ENCODE measurements around the gene NGF.

DNA sequence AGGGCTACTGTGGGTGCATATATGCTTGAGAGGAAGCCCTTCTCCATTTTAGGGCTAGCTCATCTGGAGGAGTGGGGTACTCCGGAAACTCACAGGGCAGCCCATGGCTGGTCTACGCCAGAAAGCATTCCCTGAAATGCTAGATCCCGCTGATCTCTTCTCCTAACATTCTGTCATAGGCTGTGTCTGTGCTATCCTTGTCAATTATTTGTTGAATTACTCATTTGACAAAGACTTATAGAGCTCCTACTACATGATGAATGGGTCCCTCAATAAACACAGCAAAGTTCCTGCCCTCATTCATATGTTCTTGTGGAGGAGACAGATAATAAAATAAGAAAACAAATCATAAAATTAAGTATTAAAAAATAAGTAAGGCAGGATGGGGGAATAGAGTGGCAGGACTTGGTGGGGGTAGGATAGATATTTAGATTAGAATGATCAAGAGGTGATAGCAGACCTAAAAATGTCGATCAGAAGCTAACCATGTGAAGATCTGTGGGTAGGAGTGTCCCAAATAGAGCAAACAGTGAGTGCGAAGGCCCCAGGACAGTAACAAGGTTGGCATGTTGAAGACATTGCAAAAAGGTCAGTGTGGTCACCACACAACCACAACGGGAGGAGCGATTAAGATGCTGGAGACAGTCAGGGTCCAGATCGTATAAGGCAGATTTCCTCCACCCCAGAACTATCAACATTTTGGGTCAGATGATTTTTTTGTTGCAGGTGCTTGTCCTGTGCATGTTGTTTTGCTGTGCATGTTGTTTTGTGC lies 13.2 kb downstream of the NGF start:
- TF ChIP-seq, protein P1, sequence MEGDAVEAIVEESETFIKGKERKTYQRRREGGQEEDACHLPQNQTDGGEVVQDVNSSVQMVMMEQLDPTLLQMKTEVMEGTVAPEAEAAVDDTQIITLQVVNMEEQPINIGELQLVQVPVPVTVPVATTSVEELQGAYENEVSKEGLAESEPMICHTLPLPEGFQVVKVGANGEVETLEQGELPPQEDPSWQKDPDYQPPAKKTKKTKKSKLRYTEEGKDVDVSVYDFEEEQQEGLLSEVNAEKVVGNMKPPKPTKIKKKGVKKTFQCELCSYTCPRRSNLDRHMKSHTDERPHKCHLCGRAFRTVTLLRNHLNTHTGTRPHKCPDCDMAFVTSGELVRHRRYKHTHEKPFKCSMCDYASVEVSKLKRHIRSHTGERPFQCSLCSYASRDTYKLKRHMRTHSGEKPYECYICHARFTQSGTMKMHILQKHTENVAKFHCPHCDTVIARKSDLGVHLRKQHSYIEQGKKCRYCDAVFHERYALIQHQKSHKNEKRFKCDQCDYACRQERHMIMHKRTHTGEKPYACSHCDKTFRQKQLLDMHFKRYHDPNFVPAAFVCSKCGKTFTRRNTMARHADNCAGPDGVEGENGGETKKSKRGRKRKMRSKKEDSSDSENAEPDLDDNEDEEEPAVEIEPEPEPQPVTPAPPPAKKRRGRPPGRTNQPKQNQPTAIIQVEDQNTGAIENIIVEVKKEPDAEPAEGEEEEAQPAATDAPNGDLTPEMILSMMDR (IDR thresholded peaks at IDR 0.05): no peak
- TF ChIP-seq POLR2AphosphoS5 (IDR thresholded peaks at IDR 0.05; ENCODE audit: insufficient read depth in 1 of 2, low read depth in 1 of 2): no peak
